ENCODE results near the gene SMIM1. TPM values are rescaled to one million over a fixed set of nuclear protein-coding genes. Genes with fewer than 3 reads are reported as not detected.
A peak's percentile ranks its signal among the peaks of the same experiment; 100 is the strongest.

The SMIM1 gene
- total and polyA plus RNA-seq, 9 of the 15 experiments (the other 6 are each of a cell fraction or from before 2014, with no cell fraction given) = 2.3 to 125 (median 24.3) TPM

- TF ChIP-seq ZNF407 (IDR thresholded peaks at IDR 0.05; ENCODE audit: low read depth) = no peak
- TF ChIP-seq PTRF (tag; IDR thresholded peaks at IDR 0.05) = no peak
- no peak for TF ChIP-seq KAT2B (IDR thresholded peaks at IDR 0.05; ENCODE audit: low read depth, low read length)
- TF ChIP-seq RERE (CRISPR knock-in tag; IDR thresholded peaks at IDR 0.05; ENCODE audit: borderline replicate concordance) = no peak
- peak in 1 of 2 experiments; percentile 71; a peak in 2 of 4 replicates for TF ChIP-seq HDAC1 (IDR thresholded peaks at IDR 0.05)
- TF ChIP-seq NEUROD1 (IDR thresholded peaks at IDR 0.05; ENCODE audit: borderline replicate concordance, low read depth, low read length, partially characterized antibody) = peak; percentile 9
- TF ChIP-seq RAD21 (CRISPR knock-in tag; conservative IDR thresholded peaks at IDR 0.05 in 1 of 2, IDR thresholded peaks at IDR 0.05 in 1 of 2) = no peak
- no peak for TF ChIP-seq SMAD3 (CRISPR knock-in tag; conservative IDR thresholded peaks at IDR 0.05)
Measured at GRCh38 chr1:3773572-3774275, 1.2 kb downstream of the SMIM1 start (continued).
